CD4-positive, alpha-beta T cell treated with Interleukin-17A for 4 hours (primary cell): ENCODE results near the gene ZMYND19.
"Not testable (repeated sequence)": the region's sequence is repeated elsewhere in the genome, so short reads cannot be mapped to it uniquely, and the experiment has no call there.

Experiments used
- DNase-seq: peaks from one replicate; pipeline ENCODE4 v3.0.0-alpha.2; 2020; ENCODE audit warnings: mixed read lengths

The ZMYND19 gene

DNA sequence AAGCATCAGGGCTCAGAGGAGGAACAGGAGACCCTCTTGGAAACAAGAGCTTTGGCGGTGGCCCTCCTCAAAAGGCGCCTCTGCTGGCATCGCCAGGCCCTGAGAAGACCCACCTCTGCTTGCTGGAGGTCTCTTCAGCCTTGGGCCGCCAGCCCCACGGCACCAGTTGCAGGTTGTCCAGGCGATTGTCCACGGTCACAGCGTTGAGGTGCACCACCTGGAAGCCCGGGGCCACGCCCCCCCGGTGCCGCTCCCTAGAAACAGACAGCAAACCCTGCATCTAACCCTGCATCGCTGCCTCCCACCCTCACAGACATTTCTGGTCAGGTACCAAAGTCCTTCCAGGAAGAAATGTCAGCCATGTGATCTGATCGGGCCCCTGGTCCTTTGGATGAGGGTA lies 3.5 kb downstream of the ZMYND19 start:
- DNase-seq, result no peak

DNA sequence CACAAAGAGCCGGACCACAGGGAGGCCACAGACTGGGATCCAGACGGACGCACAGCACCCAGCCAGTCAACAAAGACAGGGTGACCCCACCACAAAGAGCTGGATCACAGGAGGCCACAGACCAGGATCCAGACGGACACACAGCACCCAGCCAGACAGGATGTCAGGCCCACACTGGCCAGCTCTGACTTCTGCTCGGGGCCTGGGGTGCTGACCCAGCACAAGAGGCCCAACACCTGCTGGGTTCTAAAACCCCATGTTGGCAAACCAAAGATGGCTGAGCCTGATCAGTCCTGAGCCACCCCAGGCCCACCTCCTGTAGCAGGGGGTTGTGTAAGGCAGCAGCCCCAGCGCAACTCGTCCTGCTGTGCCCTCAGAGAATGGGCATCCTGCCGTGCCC lies 6.4 kb downstream of the ZMYND19 start:
- no peak for DNase-seq

DNA sequence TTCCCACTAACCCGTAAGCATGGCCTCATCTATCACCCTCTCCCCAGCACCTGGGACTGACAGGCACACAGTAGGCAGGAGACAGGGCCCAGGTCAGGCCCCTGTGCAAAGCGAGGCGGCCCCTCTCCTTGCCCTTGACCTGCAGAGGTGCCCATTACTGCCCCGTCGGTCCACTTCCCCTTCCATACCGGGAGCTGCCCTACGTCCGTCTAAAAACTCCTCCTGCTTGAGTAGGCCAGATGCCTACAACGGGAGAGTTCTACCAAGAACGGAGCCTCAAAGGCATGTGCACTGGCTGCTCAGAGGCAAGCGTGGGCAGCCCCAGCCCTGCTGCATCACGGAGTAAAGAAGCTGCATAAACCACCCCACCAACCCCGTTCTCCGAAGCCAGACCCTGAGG lies 7.0 kb downstream of the ZMYND19 start:
- no peak for DNase-seq

DNA sequence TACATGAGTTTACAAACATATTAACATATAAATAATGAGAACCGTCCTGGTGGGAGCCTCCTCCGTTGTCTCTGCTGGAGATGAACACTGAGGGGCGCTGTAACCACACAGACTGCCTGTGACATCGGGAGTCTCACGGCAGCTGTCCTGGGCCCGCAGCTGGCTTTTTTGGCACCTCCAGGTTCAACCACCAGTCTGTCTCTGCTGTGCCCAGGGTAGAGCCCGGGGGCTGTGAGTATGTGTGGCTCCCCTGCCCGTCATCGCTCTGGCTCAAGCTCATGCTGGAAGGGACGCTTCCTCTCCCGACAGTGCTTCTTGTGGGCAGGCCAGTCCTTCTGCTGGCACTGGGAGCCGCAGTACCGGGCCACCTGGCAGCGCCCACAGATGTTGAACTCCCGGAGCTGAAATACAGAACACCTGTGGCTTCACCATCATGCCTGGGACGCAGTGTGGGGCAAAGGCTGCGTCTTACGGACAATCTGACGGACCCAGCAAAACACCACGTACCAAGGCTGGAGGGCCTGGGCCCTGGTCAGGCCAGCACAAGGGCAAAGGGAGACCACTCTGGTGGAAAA lies 7.9 kb downstream of the ZMYND19 start:
- peak; percentile 26 for DNase-seq

DNA sequence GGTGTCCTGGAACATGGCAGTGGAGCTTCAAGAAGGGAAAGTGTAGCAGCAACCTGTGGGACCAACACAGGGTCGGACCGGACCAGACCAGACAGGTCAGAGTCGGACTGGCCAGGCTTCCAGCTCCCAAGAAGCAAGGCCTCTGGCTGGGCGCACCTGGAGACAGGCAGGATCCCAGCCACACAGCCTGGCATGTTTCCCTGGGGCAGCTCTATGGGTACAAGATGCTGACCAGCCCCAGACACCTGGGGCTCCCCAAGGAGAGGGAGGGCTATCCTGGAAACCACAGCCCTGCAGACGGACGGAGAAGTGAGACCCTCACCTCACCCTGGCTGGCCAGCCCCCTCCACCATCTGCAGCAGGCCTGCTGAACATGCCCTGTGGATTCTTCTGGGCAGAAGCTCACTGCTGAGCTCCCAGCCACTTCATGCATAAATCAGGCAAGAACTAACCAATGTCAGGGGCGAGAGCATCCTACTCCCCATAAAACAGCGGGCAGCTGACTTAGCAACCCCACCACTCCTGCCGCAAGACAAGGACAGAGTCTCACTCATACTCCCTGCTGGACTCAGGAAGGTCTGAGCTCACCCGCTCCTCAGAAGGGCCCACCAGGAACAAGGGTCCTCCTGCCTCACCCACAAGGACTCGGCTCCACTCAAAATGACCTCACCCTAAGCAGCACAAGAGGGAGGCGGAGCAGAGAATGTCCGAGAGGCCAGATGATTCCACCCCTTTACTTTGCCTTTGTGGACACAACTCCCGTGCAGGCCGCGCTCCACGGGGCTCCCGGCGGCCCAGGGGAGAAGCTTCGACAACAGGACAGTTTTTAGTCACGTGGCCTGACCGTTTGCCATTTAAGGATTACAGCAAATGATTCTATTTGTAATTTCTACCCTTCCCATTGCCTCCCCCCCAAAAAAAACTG lies 8.7 kb downstream of the ZMYND19 start:
- DNase-seq, result no peak

DNA sequence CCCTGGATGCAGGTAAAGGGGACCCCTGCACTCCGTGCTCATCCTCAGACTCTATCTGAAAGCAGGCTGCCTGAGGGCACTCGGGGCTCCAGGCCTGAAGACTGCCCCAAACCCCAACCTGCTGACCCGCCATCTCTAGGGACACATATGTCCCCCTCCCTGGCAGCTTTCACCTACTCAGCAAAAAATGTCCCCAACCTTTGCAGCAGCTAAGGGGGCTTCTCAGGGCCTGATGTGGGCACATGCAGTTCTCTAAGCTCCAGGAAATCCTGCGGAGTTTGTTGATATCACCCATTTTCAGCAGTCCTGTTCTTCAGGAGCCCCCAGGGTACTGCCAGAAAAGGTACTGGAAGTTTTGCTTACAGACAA lies 9.4 kb downstream of the ZMYND19 start:
- DNase-seq, result no peak

DNA sequence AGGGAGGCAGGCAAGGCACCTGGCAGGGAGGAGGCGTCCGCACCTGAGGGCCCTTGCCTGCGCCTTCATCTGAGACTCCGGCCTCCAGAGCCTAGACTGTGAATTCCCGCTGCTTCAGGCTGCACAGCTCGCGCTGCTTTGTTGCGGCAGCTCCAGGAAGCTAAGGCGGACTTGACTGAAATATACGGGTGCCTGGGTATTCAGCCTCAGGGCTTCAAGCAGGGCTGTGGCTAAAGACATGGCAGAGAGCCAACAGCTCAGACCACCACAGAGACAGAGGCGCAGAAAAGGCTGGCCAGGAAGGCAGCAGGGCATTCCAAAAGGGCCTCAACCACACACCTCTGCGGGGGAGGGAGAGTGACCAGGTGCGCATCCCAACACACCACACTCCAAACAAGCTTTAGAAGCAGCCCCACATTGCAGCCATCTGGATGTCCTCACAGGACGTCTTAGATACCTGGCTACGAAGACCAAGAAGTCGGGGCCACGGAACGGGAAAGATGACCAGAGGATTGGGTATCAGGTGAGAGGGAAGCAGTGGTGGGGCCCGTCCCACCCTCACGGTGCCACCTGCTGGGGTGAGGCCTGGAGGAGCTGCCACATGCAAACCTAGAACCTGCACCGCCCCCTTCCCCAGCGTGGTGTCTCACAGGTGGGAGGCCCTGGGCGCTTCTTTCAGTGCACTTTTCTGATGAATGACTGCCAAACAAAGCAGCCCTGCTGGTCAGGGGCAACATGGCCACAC lies 9.9 kb downstream of the ZMYND19 start:
- no peak for DNase-seq

DNA sequence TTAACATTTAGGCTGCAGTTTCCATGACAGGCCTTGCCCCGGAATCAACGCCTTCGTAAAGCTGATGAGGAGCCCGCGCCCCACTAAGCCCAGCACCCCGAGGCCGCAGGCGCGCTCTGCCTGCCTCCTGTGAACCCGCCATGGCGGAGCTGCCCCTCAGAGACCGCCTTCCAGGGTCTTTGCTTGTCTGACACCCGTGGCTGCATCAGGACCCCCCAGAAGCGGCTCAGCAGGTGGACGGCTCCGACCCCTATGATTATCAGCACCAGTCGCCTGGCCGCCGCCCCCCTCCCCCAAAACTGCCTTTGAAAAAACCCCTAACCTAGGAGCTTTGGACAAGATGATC lies 11.1 kb downstream of the ZMYND19 start:
- no peak for DNase-seq

DNA sequence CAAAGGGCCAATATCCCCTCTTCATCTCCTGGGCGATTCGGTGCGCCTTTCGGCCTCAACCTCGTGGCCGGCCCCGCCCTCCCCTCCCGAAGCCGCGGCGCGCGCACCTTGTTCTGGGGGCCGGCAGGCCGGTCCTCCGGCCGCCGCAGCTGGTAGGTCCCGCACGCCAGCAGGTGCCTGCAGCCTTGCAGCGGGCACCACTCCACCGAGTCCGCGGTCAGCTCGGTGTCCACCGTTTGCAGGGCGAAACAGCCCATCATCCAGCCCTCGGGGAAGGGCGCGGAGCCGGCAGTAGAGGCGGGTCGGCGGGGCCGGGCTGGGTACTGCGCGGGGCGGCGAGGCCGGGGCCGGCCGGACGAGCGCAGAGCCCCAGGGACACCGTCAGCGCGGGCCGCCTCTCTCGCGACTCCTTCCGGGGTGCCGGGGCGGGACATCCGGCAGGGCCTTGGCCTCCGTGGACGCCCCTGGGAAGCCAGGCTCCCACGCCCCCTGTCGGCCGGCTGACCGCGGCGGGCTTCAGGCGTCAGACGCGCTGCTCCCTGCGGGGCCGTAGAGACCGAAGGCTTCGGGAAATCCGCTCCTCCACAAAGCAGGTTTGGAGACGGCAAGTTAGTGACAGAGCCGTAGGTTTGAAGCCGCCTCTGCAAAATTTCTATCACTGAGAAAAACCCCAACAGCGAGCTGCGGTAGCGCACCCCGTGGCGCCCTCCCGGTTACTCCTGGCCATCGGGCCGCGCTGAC lies 11.6 kb downstream of the ZMYND19 start, which contains the start of gene DPH7:
Gene DPH7, minus strand, starts transcription at position 408 of the 741 bp plus-strand sequence. Its CDS starts 148 bp downstream, at position 260.
- peak; percentile 98 for DNase-seq

DNA sequence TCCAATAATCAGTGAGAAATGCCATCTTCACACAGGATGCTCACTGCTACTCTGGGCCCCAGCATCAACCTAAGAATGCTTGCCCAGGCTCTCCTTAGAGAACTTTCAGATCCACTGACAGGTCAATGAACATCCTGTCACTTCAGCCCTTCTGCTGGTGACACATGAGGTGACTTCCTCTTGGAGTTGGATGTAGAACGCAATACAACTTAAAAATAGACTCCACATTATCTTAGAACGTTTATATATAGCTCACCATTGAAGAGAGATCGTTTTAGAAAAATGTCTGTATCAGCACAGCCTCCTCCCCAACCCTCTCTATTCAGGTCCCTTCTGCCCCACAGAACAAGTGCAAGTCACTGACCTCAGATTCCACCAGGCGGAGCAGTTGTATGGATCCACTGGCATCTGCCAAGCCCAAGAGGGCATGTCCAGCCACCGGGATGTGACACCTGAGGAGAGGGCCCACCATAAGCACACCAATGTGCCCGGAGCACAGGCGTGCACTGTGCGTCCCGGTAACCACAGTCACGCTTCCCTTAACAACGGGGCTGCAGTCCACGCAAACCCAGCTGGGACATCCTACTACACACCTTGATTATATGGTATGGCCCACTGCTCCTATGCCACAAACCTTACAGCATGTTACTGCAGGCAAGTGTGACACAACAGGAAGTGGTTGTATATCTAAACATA lies 14.4 kb downstream of the ZMYND19 start:
- DNase-seq, result no peak

DNA sequence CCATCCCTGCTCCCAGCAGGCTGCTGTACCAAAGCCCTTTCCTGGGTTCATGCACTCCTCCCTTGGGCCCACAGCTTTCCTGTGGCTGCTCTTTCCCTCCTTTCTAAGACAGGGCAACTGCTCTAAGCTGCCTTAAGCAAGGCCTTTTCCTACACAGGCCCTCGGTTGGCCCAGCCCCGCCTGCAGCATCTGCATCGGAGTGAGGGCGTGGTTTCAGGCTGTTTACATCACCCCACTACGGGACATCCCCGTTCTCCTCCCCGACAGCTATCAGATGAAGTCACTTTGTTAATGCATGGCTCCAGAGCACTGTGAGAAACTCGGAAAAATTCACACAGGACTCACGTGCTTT lies 15.0 kb downstream of the ZMYND19 start:
- no peak for DNase-seq

DNA sequence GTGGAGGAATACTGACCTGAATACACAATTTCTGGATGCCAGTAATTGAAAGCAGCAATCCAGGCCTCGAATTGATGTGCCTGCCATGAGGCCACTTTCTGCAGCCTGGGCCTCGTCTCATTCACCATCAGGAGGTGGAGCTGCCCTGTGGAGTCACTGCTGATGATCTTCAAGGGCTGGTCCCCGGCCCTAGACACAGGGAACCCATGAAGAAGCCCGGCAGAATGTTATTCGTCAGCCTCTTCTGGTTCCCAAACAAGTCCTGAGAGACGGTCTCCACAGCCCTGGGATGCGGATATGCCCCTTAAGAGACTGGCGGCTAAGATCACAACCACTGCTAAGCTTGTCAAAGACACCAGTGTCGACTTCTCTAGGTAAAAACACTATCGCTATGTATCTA lies 16.1 kb downstream of the ZMYND19 start:
- no peak for DNase-seq

DNA sequence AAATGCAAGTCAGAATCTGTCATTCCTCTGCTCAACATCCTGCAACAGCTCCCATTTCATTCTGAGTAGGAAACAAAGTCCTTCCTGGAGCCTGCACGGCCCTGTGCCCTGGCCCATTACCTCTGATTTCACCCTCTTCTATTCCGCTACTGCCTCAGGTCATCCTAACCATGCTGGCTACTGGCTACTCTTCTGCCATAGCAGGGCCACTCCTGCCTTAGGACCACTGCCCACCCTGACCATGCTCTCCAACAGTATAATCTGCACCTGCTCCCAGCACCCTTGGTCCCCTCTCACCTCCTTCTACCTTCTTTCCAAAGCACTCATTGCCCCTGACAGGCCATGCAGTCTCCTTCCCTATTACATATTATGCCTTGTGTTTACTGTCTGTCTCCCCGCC lies 19.7 kb downstream of the ZMYND19 start:
- DNase-seq, result no peak

DNA sequence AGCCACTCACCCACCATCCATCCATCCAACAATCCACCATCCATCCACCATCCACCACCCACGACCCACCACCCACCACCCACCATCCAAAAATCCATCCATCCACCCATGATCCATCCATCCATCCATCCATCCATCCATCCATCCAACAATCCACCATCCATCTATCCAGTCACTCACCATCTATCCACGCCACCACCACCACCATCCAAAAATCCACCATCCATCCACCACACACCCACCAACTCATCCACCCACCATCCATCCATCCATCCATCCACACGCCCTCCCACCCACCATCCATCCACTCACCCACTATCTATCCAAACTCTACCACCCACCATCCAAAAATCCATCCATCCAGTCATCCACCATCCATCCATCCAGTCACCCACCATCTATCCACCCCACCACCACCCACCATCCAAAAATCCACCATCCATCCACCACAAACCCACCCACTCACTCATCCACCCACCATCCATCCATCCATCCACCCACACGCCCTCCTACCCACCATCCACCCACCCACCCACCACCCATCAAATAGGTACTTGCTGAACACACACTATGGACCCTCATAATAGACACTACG lies 20.6 kb downstream of the ZMYND19 start:
- DNase-seq, result no peak

DNA sequence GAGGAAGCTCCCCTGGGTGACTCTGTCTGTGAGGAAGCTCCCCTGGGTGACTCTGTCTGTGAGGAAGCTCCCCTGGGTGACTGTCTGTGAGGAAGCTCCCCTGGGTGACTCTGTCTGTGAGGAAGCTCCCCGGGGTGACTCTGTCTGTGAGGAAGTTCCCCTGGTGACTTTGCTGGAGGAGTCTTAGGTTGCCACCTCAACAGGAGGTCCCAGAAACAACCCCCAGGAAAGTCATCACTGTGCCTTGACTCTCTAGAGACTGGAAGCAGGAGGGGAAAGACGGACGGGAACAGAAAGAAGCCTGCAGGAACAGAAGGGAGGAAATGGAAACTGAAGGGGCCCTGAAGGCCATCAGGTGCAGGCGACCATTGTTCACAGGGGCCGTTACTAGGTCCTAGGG lies 21.9 kb downstream of the ZMYND19 start:
- not testable (repeated sequence) for DNase-seq

DNA sequence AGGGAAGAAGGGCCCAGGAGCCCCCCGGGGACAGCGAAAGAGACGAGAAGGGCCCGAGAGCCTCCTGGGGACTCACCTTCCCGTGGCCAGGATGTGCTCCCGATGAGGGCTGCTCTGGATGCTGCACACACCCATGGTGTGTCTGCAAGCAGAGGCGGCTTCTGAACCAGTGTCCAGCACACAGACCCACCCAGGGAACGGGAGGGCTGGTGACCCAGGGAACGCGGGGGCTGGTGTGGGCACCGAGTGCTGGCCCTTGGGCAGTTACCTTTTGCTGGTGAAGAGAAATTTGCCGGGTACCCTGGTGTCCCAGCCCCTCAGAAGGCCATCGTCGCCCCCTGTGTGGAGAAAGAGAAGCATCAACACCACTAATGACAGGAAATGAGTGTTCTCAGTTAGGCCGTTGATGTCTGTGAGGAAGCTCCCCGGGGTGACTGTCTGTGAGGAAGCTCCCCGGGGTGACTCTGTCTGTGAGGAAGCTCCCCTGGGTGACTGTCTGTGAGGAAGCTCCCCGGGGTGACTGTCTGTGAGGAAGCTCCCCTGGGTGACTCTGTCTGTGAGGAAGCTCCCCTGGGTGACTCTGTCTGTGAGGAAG lies 25.4 kb downstream of the ZMYND19 start:
- DNase-seq, result no peak

DNA sequence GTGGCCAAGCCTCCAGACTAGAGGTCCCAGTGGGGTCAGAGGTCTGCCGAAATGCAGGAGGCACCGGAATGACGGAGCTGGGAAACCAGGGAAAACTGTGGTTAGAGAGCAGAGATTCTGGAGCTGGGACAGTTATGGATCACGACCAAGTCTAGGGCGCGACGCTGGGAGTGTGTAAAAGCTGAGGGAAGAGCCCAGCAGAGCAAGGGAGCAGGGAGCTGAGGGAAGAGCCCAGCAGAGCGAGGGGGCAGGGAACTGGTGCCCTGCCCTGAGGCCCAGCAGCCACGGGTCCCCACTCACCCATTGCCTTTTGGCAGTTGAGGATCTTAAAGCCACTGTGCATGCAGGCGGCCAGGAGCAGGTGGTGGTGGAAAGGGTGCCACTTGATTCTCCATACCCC lies 26.2 kb downstream of the ZMYND19 start:
- DNase-seq, result no peak

DNA sequence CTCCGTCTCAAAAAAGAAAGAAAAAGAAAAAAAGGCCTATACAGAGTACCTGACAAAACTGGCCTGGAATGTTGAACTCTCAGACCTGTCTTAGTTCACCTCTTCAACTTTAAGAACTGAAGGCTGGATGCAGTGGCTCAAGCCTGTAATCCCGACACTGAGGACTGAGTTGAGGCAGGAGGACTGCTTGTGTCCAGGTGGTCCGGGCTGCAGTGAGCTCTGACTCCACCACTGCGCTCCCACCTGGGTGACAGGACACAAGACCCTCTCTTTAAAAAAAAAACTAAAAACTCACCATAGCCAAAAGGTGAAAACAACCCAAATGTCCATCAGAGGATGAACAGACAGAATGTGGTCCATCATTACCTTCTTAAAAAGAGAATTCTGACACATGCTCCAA lies 32.2 kb downstream of the ZMYND19 start:
- no peak for DNase-seq

DNA sequence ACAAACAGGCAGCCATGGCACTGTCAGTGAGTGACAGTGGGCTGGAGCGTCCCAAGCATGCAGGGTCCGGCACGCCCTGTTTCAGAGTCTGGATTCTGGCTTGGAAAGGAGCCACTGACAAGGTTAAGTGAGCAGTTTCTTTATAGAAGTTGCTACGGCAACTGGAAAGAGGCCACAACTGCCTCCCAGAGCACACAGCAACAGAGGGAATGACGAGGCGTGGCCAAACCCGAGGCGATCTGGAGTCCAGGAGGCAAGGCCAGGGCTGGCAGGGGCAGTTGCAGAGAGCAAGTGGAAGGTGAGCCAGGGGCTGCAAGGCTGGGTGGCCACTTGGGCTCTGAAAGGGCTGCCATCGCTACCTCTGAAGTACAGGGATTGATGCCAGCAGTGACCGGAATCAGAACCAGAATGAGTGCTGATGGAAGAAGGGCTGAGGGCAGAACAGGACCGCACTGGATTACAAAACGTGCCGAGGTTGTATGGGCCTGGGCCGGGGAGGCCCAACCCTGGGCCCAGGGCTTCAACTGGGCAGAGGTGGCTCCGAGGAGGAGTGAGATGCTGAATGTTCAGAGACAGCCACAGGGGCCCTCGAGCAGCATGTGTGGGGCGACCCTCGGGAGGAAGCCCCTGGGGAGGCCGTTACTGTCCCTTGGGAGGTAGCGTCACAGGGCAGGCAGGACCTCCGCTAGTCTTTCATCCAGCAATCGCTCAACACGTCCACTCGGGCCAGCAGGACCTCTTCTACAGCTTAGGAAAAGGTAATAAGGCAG lies 34.1 kb downstream of the ZMYND19 start:
- no peak for DNase-seq

DNA sequence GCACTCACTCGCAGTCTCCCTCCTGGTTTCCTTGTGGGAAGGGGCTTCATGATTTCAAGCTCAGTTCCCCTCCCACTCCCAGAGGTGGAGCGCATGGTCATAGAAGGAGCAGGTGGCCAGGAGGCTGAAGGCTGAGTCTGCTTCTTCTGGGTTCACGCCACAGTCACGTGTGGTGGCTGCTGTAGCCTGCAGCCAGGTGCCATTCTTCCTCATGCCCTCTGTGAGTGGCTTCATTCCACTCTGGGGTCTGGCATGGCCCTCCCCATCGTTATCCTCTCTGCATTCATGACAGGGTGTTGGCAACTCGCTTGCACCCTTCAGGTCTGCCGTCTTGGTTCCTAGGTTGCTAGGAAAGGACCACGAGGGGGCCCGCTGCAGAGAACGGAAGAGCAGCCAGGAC lies 35.1 kb downstream of the ZMYND19 start:
- no peak for DNase-seq

DNA sequence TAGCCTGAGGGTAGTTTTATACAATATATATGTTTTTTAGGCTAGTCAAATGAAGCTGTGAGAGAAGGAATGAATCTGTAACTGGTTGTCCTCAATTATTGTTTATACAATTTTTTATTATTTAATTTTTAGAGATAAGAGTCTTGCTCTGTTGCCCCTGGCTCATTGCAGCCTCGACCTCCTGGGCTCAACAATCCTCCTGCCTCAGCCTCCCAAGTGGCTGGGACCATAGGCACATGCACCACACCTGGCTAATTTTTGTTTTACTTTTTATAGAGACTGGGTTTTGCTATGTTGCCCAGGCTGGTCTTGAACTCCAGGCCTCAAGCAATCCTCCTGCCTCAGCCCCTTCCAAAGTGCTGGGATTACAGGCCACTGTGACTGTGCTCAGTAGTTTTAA lies 36.0 kb downstream of the ZMYND19 start:
- no peak for DNase-seq
